Astrocyte of the cerebellum (primary cell): Measurements from ENCODE around the gene TRPC5OS.
A peak's percentile ranks its signal among the peaks of the same experiment; 100 is the strongest.

Experiments
- DNase-seq: peaks from one replicate; pipeline ENCODE4 v3.0.0-alpha.2; 2011; ENCODE audit warnings: low read depth
- H3K4me3 ChIP-seq: 2 replicates; pipeline ENCODE4 v1.5.1; 2011; ENCODE audit warnings: mild to moderate bottlenecking, low read depth, low read length, moderate library complexity
- in situ Hi-C: cut with HindIII; loops from 2 replicates; pipeline ENCODE4 v1.10.0; 2017; ENCODE audit warnings: low sequenced_read_pairs
- TF ChIP-seq, protein P1 (sequence below): IDR thresholded peaks from 2 replicates; pipeline ENCODE4 v1.5.1; 2012; ENCODE audit warnings: low read length, low read depth, moderate library complexity, mild to moderate bottlenecking; ENCODE audit errors: missing control alignments

TRPC5OS gene

DNA sequence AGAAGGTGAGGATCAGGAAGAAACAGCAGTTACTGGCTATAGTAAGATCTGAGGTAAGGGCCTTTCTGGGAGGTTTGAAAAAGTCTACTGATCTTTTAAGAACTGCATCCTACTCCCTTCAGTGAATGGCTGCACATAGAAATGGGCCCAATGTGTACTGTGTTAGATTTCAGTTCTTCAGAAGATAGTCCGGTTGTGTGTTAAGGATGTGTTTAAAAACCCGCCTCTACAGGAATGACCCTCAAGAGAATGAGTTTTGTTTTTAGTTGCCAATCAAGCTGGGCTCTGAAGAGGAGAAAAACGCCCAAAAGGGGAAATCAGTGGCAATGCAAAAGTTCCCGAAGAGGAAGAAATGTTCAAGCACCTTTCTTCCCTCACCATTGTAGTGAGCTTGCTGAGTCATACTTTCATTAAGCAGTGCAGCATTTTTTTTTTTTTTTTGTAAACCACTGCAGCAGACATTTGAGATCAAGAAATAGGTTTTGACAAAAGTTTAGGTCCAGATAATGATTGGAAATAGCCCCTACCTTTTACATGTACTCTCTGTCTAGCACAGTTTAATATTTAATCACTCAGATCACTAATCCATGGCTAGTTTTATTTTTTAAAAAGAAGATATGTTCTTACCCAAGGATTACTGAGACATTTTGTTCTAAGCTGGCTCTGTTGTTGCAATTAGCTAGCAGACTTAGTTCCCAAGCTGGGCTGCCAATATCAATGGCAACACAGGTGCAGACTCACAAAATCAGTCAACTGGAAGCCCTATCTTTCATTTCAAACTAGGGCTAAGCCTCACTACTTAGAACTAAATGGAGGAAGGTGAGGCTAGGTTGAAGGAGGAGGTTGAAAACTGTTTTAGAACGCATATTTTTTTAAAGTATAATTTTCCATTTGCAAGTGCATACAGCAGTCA lies 7.0 kb upstream of the TRPC5OS start:
- no peak overlapping the region for H3K4me3 ChIP-seq
- TF ChIP-seq, protein P1, sequence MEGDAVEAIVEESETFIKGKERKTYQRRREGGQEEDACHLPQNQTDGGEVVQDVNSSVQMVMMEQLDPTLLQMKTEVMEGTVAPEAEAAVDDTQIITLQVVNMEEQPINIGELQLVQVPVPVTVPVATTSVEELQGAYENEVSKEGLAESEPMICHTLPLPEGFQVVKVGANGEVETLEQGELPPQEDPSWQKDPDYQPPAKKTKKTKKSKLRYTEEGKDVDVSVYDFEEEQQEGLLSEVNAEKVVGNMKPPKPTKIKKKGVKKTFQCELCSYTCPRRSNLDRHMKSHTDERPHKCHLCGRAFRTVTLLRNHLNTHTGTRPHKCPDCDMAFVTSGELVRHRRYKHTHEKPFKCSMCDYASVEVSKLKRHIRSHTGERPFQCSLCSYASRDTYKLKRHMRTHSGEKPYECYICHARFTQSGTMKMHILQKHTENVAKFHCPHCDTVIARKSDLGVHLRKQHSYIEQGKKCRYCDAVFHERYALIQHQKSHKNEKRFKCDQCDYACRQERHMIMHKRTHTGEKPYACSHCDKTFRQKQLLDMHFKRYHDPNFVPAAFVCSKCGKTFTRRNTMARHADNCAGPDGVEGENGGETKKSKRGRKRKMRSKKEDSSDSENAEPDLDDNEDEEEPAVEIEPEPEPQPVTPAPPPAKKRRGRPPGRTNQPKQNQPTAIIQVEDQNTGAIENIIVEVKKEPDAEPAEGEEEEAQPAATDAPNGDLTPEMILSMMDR, result no peak
- no peak for DNase-seq
- in situ Hi-C loops, result no loop called here

DNA sequence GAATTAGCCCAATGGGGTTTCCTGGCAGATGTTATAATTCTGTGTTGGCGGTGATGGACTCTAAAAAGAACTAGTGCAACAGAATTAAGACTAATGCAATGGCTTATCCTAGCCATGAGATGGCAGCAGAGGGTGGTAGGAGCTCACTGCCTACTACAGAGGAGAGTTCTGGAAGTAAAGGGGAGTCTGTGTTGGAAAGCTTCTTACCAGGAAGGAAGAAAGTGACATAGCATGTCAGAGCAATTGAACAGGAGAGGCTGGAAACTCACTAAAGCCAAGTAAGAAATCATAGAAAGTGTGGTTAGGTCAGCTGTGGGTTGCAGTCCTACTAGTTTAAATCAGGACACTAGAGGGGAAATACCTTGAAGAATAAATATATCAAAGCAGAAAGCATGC lies 6.3 kb upstream of the TRPC5OS start:
- H3K4me3 ChIP-seq, result no peak overlapping the region
- peak; percentile 16 for DNase-seq
- in situ Hi-C loops, result no loop called here
- TF ChIP-seq, protein P1, result peak; percentile 72

DNA sequence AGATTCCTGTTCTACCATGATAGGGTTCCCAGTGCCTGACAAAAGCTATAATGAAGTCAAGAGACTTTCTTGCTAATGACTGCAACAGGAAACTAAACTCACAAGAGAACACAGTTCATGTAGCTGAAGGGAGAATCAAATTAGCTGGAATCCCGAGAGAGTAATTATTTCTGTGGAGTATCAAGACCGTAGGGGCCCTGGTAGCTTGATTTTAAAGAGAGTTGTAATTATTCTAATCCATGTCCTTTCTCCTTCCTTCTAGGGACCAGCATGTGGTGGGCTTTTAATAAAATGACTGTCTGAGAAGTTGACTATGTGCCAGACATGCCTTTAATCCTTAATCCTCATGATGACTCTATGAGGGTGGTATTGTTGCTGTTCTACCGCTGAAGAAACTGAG lies 1.7 kb upstream of the TRPC5OS start:
- no peak for DNase-seq
- TF ChIP-seq, protein P1, result no peak
- in situ Hi-C loops, result no loop called here
- no peak overlapping the region for H3K4me3 ChIP-seq

DNA sequence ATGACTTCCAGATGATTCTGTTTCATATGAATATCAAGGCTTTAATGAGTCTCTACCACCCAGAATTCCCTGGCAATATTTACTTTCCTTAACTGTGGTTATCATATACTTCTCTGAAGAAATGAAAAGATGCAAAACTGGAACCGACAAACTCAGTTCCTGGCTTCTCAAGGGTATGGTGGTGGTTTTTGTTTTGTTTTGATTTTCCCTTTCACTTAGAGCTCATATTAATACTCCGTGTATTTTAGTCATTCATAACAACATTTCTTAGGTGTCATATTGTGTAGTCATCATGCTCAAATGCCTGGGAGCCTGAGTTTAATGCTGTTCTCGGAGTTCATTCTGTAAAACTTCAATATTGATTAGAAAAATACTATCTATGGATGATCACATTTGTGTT lies 665 bp downstream of the TRPC5OS start:
- in situ Hi-C loops, result no loop called here
- H3K4me3 ChIP-seq, result no peak overlapping the region
- TF ChIP-seq, protein P1, result no peak
- no peak for DNase-seq

DNA sequence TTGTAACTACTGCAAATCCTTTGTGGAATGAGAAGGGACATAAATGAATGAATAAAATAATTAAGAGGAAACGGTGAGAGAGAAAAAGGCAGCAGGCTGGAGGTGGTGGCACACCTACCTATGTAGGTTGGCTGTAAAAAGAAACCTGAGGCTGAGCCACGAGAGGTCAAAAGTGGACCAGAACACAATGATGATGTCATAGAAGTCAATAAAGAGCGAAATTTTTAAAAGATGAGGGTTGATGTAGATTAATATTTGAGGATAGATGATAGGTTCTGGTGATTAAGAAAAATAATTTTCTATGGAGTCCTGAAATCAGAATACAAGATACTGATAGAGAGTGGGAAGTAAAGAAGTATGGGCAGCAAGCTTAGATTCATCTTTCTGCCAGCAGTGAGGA lies 1.7 kb downstream of the TRPC5OS start:
- TF ChIP-seq, protein P1, result no peak
- DNase-seq, result no peak
- in situ Hi-C loops, result no loop called here
- H3K4me3 ChIP-seq, result no peak overlapping the region

DNA sequence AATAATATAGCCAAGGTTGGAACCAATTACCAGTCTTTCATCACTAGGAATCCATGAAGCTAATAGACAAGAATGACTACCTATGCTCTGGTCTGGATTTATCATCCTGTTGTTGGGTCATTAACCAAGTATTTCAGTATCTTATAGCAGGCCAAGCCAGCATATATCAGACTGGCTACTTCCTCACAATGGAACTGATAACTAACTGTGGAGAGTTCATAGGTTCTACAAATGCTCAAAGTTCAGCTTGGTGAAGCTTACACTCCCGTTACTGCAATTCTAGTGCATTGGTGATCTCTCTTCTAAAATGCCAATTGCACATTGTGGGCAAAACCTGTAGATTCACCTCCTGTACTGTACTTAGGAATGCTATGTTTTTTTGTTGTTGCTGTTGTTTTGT lies 4.8 kb downstream of the TRPC5OS start:
- no peak overlapping the region for H3K4me3 ChIP-seq
- TF ChIP-seq, protein P1, result no peak
- in situ Hi-C loops, result no loop called here
- DNase-seq, result no peak
